Neural crest cell (in vitro differentiated cells): ENCODE results near the gene HAUS3. TPM values are rescaled to one million over a fixed set of nuclear protein-coding genes. Genes with fewer than 3 reads are reported as not detected.

Source experiments
- DNase-seq: peaks from one replicate; pipeline ENCODE4 v3.0.0; 2021; ENCODE audit warnings: low read depth, mixed read lengths, low spot score
- H3K27ac Mint-ChIP-seq: one replicate; pipeline ENCODE4 v1.8.0; 2021; ENCODE audit warnings: mild to moderate bottlenecking, mixed read lengths; ENCODE audit not compliant: unreplicated experiment
- H3K27me3 Mint-ChIP-seq: 2 replicates; pipeline ENCODE4 v1.8.0; 2021; ENCODE audit warnings: low read depth, mild to moderate bottlenecking, mixed read lengths
- H3K36me3 Mint-ChIP-seq: 2 replicates; pipeline ENCODE4 v1.8.0; 2021; ENCODE audit warnings: low read depth, mild to moderate bottlenecking, mixed read lengths
- H3K4me1 Mint-ChIP-seq: 2 replicates; pipeline ENCODE4 v1.8.0; 2021; ENCODE audit warnings: mixed read lengths
- H3K4me3 Mint-ChIP-seq: one replicate; pipeline ENCODE4 v1.8.0; 2021; ENCODE audit warnings: mild to moderate bottlenecking, mixed read lengths
- H3K9me3 Mint-ChIP-seq: 2 replicates; pipeline ENCODE4 v1.8.0; 2021; ENCODE audit warnings: mixed read lengths
- CTCF ChIP-seq: fragments of 200-600 bp; sonication (generic); conservative IDR thresholded peaks from 2 replicates; pipeline ENCODE4 v1.5.0; 2021; ENCODE audit warnings: antibody characterized with exemption, mild to moderate bottlenecking
- total RNA-seq: library from RNA; stranded (reverse); gene quantifications from 2 replicates; pipeline ENCODE4 v1.2.1, GENCODE V29; 2021

The HAUS3 gene
- total RNA-seq, 1 donor from 2014 or later, result 26.9 TPM

GRCh38 chr4:2284934-2285612, 43.2 kb upstream of the HAUS3 start:
- Mint-ChIP-seq H3K27me3 (no peaks in the 10 kb centered on the region), H3K36me3 (no peaks in the 10 kb centered on the region), H3K4me3 (no peak overlapping the region), H3K9me3 (no peaks in the 10 kb centered on the region), H3K4me1 (peaks cover 8% of the 10 kb centered on the region), H3K27ac (no peak overlapping the region)
- no peak for DNase-seq
- TF ChIP-seq CTCF, result no peak

GRCh38 chr4:2284161-2284933, 42.4 kb upstream of the HAUS3 start:
- no peak overlapping the region for H3K4me3 Mint-ChIP-seq
- H3K36me3 Mint-ChIP-seq, result no peaks in the 10 kb centered on the region
- no peak for TF ChIP-seq CTCF
- no peaks in the 10 kb centered on the region for H3K9me3 Mint-ChIP-seq
- H3K27ac Mint-ChIP-seq, result no peak overlapping the region
- peaks cover 8% of the 10 kb centered on the region for H3K4me1 Mint-ChIP-seq
- no peak for DNase-seq
- no peaks in the 10 kb centered on the region for H3K27me3 Mint-ChIP-seq

- Mint-ChIP-seq H3K36me3 (no peaks in the 10 kb centered on the region), H3K4me3 (no peak overlapping the region), H3K27me3 (no peaks in the 10 kb centered on the region), H3K27ac (no peak overlapping the region), H3K4me1 (peaks cover 8% of the 10 kb centered on the region), H3K9me3 (no peaks in the 10 kb centered on the region)
- no peak for DNase-seq
- no peak for TF ChIP-seq CTCF
These were observed 41.3 kb upstream of the HAUS3 start for GRCh38 chr4:2283199-2283711.

- Mint-ChIP-seq H3K36me3 (no peaks in the 10 kb centered on the region), H3K27me3 (no peaks in the 10 kb centered on the region), H3K27ac (no peak overlapping the region), H3K4me3 (no peak overlapping the region), H3K4me1 (peaks cover 5% of the 10 kb centered on the region), H3K9me3 (no peaks in the 10 kb centered on the region)
- no peak for TF ChIP-seq CTCF
- DNase-seq, result no peak
These were observed 39.8 kb upstream of the HAUS3 start for GRCh38 chr4:2281575-2282343.

GRCh38 chr4:2280531-2281300, 38.8 kb upstream of the HAUS3 start:
- H3K9me3 Mint-ChIP-seq, result no peaks in the 10 kb centered on the region
- no peaks in the 10 kb centered on the region for H3K36me3 Mint-ChIP-seq
- H3K27ac Mint-ChIP-seq, result no peak overlapping the region
- TF ChIP-seq CTCF, result no peak
- no peak overlapping the region for H3K4me3 Mint-ChIP-seq
- H3K27me3 Mint-ChIP-seq, result no peaks in the 10 kb centered on the region
- no peaks in the 10 kb centered on the region for H3K4me1 Mint-ChIP-seq
- DNase-seq, result no peak
